ENCODE results near the gene ARTN. TPM values are rescaled to one million over a fixed set of nuclear protein-coding genes. Genes with fewer than 3 reads are reported as not detected.

The ARTN gene
- total RNA-seq, 1 experiment from 2014 or later: 10.6 TPM

DNA sequence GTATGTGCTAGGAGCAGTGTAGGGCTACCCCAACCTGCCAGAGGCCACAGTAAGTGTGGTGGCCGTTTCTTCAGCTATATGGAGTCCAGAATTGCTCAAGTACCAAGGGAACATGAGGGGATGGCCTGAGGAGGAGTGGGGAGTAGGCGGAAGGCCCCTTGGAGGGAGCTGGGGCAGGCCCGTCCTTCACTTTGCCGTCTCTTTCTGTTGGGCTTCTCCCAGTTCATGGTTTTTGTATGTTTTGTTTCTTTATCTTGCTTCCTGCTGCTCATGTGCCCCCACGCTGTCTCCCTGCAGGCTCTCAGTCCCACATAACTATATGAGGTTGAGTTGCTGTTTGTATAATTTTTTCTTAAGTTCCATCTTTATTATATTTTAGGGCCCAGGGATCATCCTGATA lies 30.3 kb downstream of the ARTN start:
- Histone ChIP-seq H3K27ac (ENCODE audit: insufficient read length, low read depth, low read length) (no peak overlapping the region), H3K56ac (ENCODE audit: insufficient read length, low read depth, low read length) (no peak overlapping the region), H3K4me2 (ENCODE audit: insufficient read depth, insufficient read length, low read length) (no peak overlapping the region), H3K9me3 (ENCODE audit: control insufficient read depth, low read depth, low read length) (no peaks in the 10 kb centered on the region), H4K5ac (ENCODE audit: insufficient read length, low read depth, low read length) (no peak overlapping the region), H3K4me1 (ENCODE audit: insufficient read depth, low read length) (no peaks in the 10 kb centered on the region), H3K23ac (ENCODE audit: insufficient read length, low read depth, low read length) (no peak overlapping the region), H4K91ac (ENCODE audit: insufficient read length, low read depth, low read length) (no peak overlapping the region), H3K18ac (ENCODE audit: insufficient read length, low read depth, low read length) (no peak overlapping the region), H3K27me3 (ENCODE audit: insufficient read depth, low read length) (no peaks in the 10 kb centered on the region), H3K14ac (ENCODE audit: insufficient read depth, low read length) (no peak overlapping the region), H2AK5ac (ENCODE audit: insufficient read length, low read length) (no peak overlapping the region), H3K79me1 (ENCODE audit: insufficient read depth, low read depth, low read length, poor library complexity, severe bottlenecking) (no peaks in the 10 kb centered on the region), H2BK15ac (ENCODE audit: low read depth, low read length) (no peak overlapping the region), H4K8ac (replicated peaks; ENCODE audit: insufficient read length, low read depth, low read length) (no peak overlapping the region), H3K9ac (ENCODE audit: extremely low read depth, insufficient read length, low read length) (no peak overlapping the region), H3K79me2 (ENCODE audit: insufficient read depth, low read length) (no peaks in the 10 kb centered on the region), H2BK5ac (ENCODE audit: insufficient read length, low read length) (no peak overlapping the region), H2BK120ac (ENCODE audit: low read depth, low read length, poor library complexity, severe bottlenecking) (no peak overlapping the region), H2BK12ac (ENCODE audit: insufficient read length, low read depth, low read length) (no peak overlapping the region), H2BK20ac (ENCODE audit: low read depth, low read length, poor library complexity, severe bottlenecking) (no peak overlapping the region), H4K20me1 (ENCODE audit: control insufficient read depth, insufficient read depth, insufficient read length) (no peaks in the 10 kb centered on the region), H3T11ph (ENCODE audit: low read length) (no peak overlapping the region), H3K23me2 (ENCODE audit: insufficient read length, low read depth, low read length, poor library complexity, severe bottlenecking) (no peaks in the 10 kb centered on the region), H3K4ac (ENCODE audit: low read depth, low read length) (no peak overlapping the region), H2AFZ (ENCODE audit: low read length) (no peak overlapping the region)
- DNase-seq: no peak
- no CpG with 5 or more reads among the region's 5 CpGs for WGBS (ENCODE audit: extremely low coverage, insufficient read length, low lambda C conversion rate)
- Mint-ChIP-seq H3K27ac (no peak overlapping the region), H3K9me3 (no peaks in the 10 kb centered on the region), H3K27me3 (ENCODE audit: low read depth) (no peaks in the 10 kb centered on the region; the same call in 1 of the 2 replicates), H3K4me1 (no peaks in the 10 kb centered on the region), H3K36me3 (ENCODE audit: insufficient read depth in 1 of 3, low read depth in 3 of 3) (peaks cover 4 to 7% (median 4%) of the 10 kb centered on the region in 3 experiments; a peak in 4 of 7 replicates), H3K4me3 (no peak overlapping the region)
- no peak for TF ChIP-seq CTCF (conservative IDR thresholded peaks at IDR 0.05)
